OCI-LY3 (cell line): ENCODE results near the gene FOXK2.
"Not testable (repeated sequence)": the region's sequence is repeated elsewhere in the genome, so short reads cannot be mapped to it uniquely, and the experiment has no call there.

Source experiments
- H2AFZ ChIP-seq: fragments of 200-600, 300-600 bp; shearing (Covaris generic); 2 replicates; pipeline ENCODE4 v1.6.0; 2014; ENCODE audit warnings: antibody characterized with exemption, low read depth, low read length
- H3K27ac ChIP-seq: fragments of 200-600, 300-600 bp; sonication (generic); 2 replicates; pipeline ENCODE4 v1.5.1; 2014; ENCODE audit warnings: mild to moderate bottlenecking, low read length, moderate library complexity, mixed read lengths
- H3K27me3 ChIP-seq: fragments of 200-600, 300-600 bp; sonication (generic); 2 replicates; pipeline ENCODE4 v1.6.1; 2014; ENCODE audit warnings: low read depth, low read length, mixed read lengths
- H3K36me3 ChIP-seq: fragments of 200-600, 300-600 bp; sonication (generic); replicated peaks from 2 replicates; pipeline ENCODE3; 2014; ENCODE audit warnings: low read depth, low read length, mixed read lengths
- H3K4me1 ChIP-seq: fragments of 300-600, 200-600 bp; sonication (generic); 2 replicates; pipeline ENCODE4 v1.6.1; 2014; ENCODE audit warnings: low read length, mixed read lengths
- H3K4me2 ChIP-seq: fragments of 200-600, 300-600 bp; sonication (generic); 2 replicates; pipeline ENCODE4 v1.6.1; 2014; ENCODE audit warnings: low read length, mixed read lengths
- H3K4me3 ChIP-seq: fragments of 300-600, 200-600 bp; sonication (generic); 2 replicates; pipeline ENCODE4 v1.5.1; 2014; ENCODE audit warnings: antibody characterized with exemption, mild to moderate bottlenecking, low read length, moderate library complexity
- H3K79me2 ChIP-seq: fragments of 300-600, 200-600 bp; shearing (Covaris generic); 2 replicates; pipeline ENCODE4 v1.6.1; 2014; ENCODE audit warnings: mild to moderate bottlenecking, low read length, mixed read lengths
- H3K9ac ChIP-seq: fragments of 300-600, 200-600 bp; shearing (Covaris generic); 2 replicates; pipeline ENCODE4 v1.6.0; 2014; ENCODE audit warnings: mild to moderate bottlenecking, low read length, moderate library complexity
- H3K9me3 ChIP-seq: fragments of 200-600, 300-600 bp; shearing (Covaris generic); 2 replicates; pipeline ENCODE4 v1.6.1; 2014; ENCODE audit warnings: low read length, mixed read lengths; ENCODE audit not compliant: insufficient read depth
- H4K20me1 ChIP-seq: fragments of 200-600, 300-600 bp; sonication (generic); 2 replicates; pipeline ENCODE4 v1.6.1; 2016; ENCODE audit warnings: low read length, mixed read lengths; ENCODE audit not compliant: insufficient read depth
- CTCF ChIP-seq: fragments of 200-600, 300-600 bp; sonication (generic); IDR thresholded peaks from 2 replicates; pipeline ENCODE4 v1.5.1; 2014; ENCODE audit warnings: antibody characterized with exemption, low read length, low read depth
- EZH2phosphoT487 ChIP-seq: fragments of 200-600 bp; shearing (Covaris generic); IDR thresholded peaks from 2 replicates; pipeline ENCODE4 v1.6.1; 2018; ENCODE audit warnings: antibody characterized with exemption, mixed run types, low read depth

The FOXK2 gene

GRCh38 chr17:82529914-82530300 lies 10.4 kb downstream of the FOXK2 start:
- Histone ChIP-seq H3K27me3 (no peaks in the 10 kb centered on the region), H2AFZ (no peak overlapping the region), H3K79me2 (peaks cover 100% of the 10 kb centered on the region), H3K9me3 (no peaks in the 10 kb centered on the region), H3K4me3 (no peak overlapping the region), H3K4me2 (no peak overlapping the region), H3K4me1 (peaks cover 6% of the 10 kb centered on the region), H3K9ac (no peak overlapping the region), H4K20me1 (peaks cover 79% of the 10 kb centered on the region), H3K36me3 (peaks cover 7% of the 10 kb centered on the region), H3K27ac (no peak overlapping the region)
- TF ChIP-seq CTCF (no peak), EZH2phosphoT487 (no peak)

GRCh38 chr17:82531431-82531881 lies 11.9 kb downstream of the FOXK2 start:
- Histone ChIP-seq H2AFZ (no peak overlapping the region), H3K4me1 (peaks cover 16% of the 10 kb centered on the region), H3K9me3 (no peaks in the 10 kb centered on the region), H3K4me2 (no peak overlapping the region), H3K4me3 (no peak overlapping the region), H3K27ac (no peak overlapping the region), H4K20me1 (peaks cover 81% of the 10 kb centered on the region), H3K79me2 (peaks cover 100% of the 10 kb centered on the region), H3K9ac (no peak overlapping the region), H3K27me3 (no peaks in the 10 kb centered on the region), H3K36me3 (peaks cover 7% of the 10 kb centered on the region)
- TF ChIP-seq EZH2phosphoT487: no peak
- TF ChIP-seq CTCF: no peak

- Histone ChIP-seq H3K9me3 (no peaks in the 10 kb centered on the region), H3K4me1 (peaks cover 16% of the 10 kb centered on the region), H3K27ac (no peak overlapping the region), H3K27me3 (no peaks in the 10 kb centered on the region), H3K79me2 (peaks cover 100% of the 10 kb centered on the region), H3K4me3 (no peak overlapping the region), H4K20me1 (peaks cover 76% of the 10 kb centered on the region), H3K36me3 (peaks cover 7% of the 10 kb centered on the region), H2AFZ (no peak overlapping the region), H3K4me2 (no peak overlapping the region), H3K9ac (no peak overlapping the region)
- TF ChIP-seq EZH2phosphoT487 (no peak), CTCF (no peak)
Observed at GRCh38 chr17:82534401-82534812, 14.9 kb downstream of the FOXK2 start.

- H3K79me2 ChIP-seq: peaks cover 100% of the 10 kb centered on the region
- no peaks in the 10 kb centered on the region for H3K36me3 ChIP-seq
- TF ChIP-seq EZH2phosphoT487 (no peak), CTCF (no peak)
- peaks cover 74% of the 10 kb centered on the region for H4K20me1 ChIP-seq
- H3K4me3 ChIP-seq: no peak overlapping the region
- H3K9ac ChIP-seq: no peak overlapping the region
- H3K4me2 ChIP-seq: no peak overlapping the region
- H2AFZ ChIP-seq: no peak overlapping the region
- no peaks in the 10 kb centered on the region for H3K9me3 ChIP-seq
- no peak overlapping the region for H3K27ac ChIP-seq
- no peaks in the 10 kb centered on the region for H3K27me3 ChIP-seq
- H3K4me1 ChIP-seq: peaks cover 10% of the 10 kb centered on the region; the same call in 1 of the 2 replicates
Observed at GRCh38 chr17:82536512-82537201, 17.1 kb downstream of the FOXK2 start.

- H3K27me3 ChIP-seq, H3K36me3 ChIP-seq, H3K9me3 ChIP-seq, H3K4me3 ChIP-seq, H3K27ac ChIP-seq, H2AFZ ChIP-seq, H3K9ac ChIP-seq, H3K4me2 ChIP-seq, H3K4me1 ChIP-seq: not testable (repeated sequence)
- Histone ChIP-seq H4K20me1 (peaks cover 76% of the 10 kb centered on the region), H3K79me2 (peaks cover 100% of the 10 kb centered on the region)
Observed at GRCh38 chr17:82537228-82537627, 17.7 kb downstream of the FOXK2 start.

- not testable (repeated sequence) for H3K9me3 ChIP-seq, H3K4me2 ChIP-seq, H2AFZ ChIP-seq, H3K27ac ChIP-seq, H3K36me3 ChIP-seq, H3K4me1 ChIP-seq, H3K9ac ChIP-seq, H3K4me3 ChIP-seq, H3K27me3 ChIP-seq
- Histone ChIP-seq H3K79me2 (peaks cover 99% of the 10 kb centered on the region), H4K20me1 (peaks cover 81% of the 10 kb centered on the region)
Observed at GRCh38 chr17:82539076-82539475, 19.5 kb downstream of the FOXK2 start.
